ENCODE results near the gene ADIRF. TPM values are rescaled to one million over a fixed set of nuclear protein-coding genes. Genes with fewer than 3 reads are reported as not detected.
"Not testable (repeated sequence)": the region's sequence is repeated elsewhere in the genome, so short reads cannot be mapped to it uniquely, and the experiment has no call there.

Gene ADIRF
- total and polyA plus RNA-seq, 10 of the 15 experiments (the other 5 are each of a cell fraction or from before 2014, with no cell fraction given) = 0.12 to 2.5 (median 0.70) TPM; not detected in 2

DNA sequence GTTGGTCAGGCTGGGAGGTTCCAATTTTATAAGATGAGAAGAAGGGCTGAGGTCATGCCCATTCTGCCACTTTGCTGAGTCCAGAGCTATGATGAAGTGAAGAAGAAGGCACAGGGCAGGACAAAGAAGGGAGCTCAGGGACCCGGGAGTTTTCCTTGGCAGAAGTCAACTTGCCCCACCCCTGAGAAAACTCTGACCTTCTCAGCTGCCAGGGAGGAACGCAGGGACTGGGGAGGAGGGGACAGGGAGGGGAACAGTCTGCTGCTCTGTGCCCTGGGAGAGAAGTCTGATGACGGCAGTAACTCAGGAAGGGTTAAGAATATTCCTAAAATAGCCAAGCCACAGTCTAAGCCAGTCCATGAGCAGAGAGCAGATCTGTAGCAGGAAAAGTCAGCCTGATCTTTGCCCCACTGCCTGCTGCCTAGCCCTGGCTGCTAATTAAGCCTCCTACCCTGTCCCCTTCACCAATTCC is 11.7 kb downstream of the ADIRF start:
- FAIRE-seq (no peak), ATAC-seq (no peak), DNase-seq (ENCODE audit: low read depth, low spot score) (no peak)
- Histone ChIP-seq H3K4me1 (ENCODE audit: control insufficient read depth, insufficient read depth, low read length) (no peaks in the 10 kb centered on the region), H3K27me3 (replicated peaks in 1 of 2; ENCODE audit: control insufficient read depth in 2 of 2, insufficient read depth in 2 of 2, low read length in 1 of 2) (no peaks in the 10 kb centered on the region; a peak in 2 of 4 replicates), H3K79me2 (ENCODE audit: control insufficient read depth, insufficient read depth, low read length) (no peaks in the 10 kb centered on the region), H2AFZ (ENCODE audit: control insufficient read depth, low read depth, low read length) (no peak overlapping the region), H3K9ac (ENCODE audit: control insufficient read depth, insufficient read depth, low read length) (no peak overlapping the region), H3K36me3 (ENCODE audit: control insufficient read depth in 2 of 2, insufficient read depth in 2 of 2, low read length in 1 of 2) (no peaks in the 10 kb centered on the region), H3K4me2 (ENCODE audit: control insufficient read depth, insufficient read depth) (no peak overlapping the region), H4K20me1 (ENCODE audit: control insufficient read depth, insufficient read depth) (no peaks in the 10 kb centered on the region), H3K27ac (ENCODE audit: control insufficient read depth, insufficient read depth) (no peak overlapping the region), H3K4me3 (no peak overlapping the region), H3K9me3 (replicated peaks; ENCODE audit: control insufficient read depth, insufficient read depth, low read length) (no peaks in the 10 kb centered on the region)
- WGBS (ENCODE audit: insufficient coverage, insufficient replicate concordance, low lambda C conversion rate, missing lambda C conversion rate) = 15% methylated on average over 3 of the region's 3 CpGs
- TF ChIP-seq, protein P1, sequence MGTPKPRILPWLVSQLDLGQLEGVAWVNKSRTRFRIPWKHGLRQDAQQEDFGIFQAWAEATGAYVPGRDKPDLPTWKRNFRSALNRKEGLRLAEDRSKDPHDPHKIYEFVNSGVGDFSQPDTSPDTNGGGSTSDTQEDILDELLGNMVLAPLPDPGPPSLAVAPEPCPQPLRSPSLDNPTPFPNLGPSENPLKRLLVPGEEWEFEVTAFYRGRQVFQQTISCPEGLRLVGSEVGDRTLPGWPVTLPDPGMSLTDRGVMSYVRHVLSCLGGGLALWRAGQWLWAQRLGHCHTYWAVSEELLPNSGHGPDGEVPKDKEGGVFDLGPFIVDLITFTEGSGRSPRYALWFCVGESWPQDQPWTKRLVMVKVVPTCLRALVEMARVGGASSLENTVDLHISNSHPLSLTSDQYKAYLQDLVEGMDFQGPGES (IDR thresholded peaks at IDR 0.05) = no peak
- no peak for TF ChIP-seq ZNF384 (IDR thresholded peaks at IDR 0.05; ENCODE audit: borderline replicate concordance, low read depth, low read length)
- TF ChIP-seq, protein P2, sequence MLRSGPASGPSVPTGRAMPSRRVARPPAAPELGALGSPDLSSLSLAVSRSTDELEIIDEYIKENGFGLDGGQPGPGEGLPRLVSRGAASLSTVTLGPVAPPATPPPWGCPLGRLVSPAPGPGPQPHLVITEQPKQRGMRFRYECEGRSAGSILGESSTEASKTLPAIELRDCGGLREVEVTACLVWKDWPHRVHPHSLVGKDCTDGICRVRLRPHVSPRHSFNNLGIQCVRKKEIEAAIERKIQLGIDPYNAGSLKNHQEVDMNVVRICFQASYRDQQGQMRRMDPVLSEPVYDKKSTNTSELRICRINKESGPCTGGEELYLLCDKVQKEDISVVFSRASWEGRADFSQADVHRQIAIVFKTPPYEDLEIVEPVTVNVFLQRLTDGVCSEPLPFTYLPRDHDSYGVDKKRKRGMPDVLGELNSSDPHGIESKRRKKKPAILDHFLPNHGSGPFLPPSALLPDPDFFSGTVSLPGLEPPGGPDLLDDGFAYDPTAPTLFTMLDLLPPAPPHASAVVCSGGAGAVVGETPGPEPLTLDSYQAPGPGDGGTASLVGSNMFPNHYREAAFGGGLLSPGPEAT (IDR thresholded peaks at IDR 0.05; ENCODE audit: low read depth) = no peak
- TF ChIP-seq SUZ12 (IDR thresholded peaks at IDR 0.05; ENCODE audit: unreplicated experiment) = no peak
- no peak for TF ChIP-seq BHLHE40 (IDR thresholded peaks at IDR 0.05; ENCODE audit: borderline replicate concordance in 1 of 2, low read depth in 2 of 2, low read length in 1 of 2)
- no peak for TF ChIP-seq ZNF687 (IDR thresholded peaks at IDR 0.05)
- no peak for TF ChIP-seq NFYA (IDR thresholded peaks at IDR 0.05; ENCODE audit: borderline replicate concordance, low read depth, low read length)
- in situ Hi-C loops (cut with MboI) = no loop called here
- intact Hi-C loops (cut with micrococcal nuclease; ENCODE audit: unreplicated experiment) = no loop called here
- ChIA-PET CTCF (no interaction called here), RAD21 (ENCODE audit: unreplicated experiment) (no interaction called here), SMC1A (ENCODE audit: uncharacterized antibody, unreplicated experiment) (no interaction called here), POLR2A (no interaction called here)
- BruUV-seq (replicated peaks) = no TSS peak

DNA sequence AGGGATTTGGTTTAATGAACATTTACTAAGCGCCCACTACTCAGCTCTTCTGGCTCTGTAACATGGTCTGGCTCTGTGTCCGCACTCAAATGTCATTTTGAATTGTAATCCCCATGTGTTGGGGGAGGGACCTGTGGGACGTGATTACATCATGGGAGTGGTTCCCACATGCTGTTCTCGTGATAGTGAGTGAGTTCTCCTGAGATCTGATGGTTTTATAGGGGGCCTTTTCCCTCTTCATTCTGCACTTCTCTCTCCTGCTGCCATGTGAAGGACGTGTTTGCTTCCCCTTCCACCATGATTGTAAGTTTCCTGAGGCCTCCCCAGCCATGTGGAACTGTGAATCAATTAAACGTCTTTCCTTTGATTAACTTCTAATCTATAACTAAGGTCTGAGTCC is 12.7 kb downstream of the ADIRF start:
- DNase-seq (ENCODE audit: low read depth, low spot score); POLR2A ChIA-PET; H4K20me1 ChIP-seq (ENCODE audit: control insufficient read depth, insufficient read depth); H3K36me3 ChIP-seq (ENCODE audit: control insufficient read depth in 2 of 2, insufficient read depth in 2 of 2, low read length in 1 of 2); SMC1A ChIA-PET (ENCODE audit: uncharacterized antibody, unreplicated experiment); intact Hi-C loops (cut with micrococcal nuclease; ENCODE audit: unreplicated experiment); H3K4me1 ChIP-seq (ENCODE audit: control insufficient read depth, insufficient read depth, low read length); H3K4me2 ChIP-seq (ENCODE audit: control insufficient read depth, insufficient read depth); H3K27ac ChIP-seq (ENCODE audit: control insufficient read depth, insufficient read depth); RAD21 ChIA-PET (ENCODE audit: unreplicated experiment); H2AFZ ChIP-seq (ENCODE audit: control insufficient read depth, low read depth, low read length); H3K27me3 ChIP-seq (replicated peaks in 1 of 2; ENCODE audit: control insufficient read depth in 2 of 2, insufficient read depth in 2 of 2, low read length in 1 of 2); FAIRE-seq; H3K9me3 ChIP-seq (replicated peaks; ENCODE audit: control insufficient read depth, insufficient read depth, low read length); H3K79me2 ChIP-seq (ENCODE audit: control insufficient read depth, insufficient read depth, low read length); H3K9ac ChIP-seq (ENCODE audit: control insufficient read depth, insufficient read depth, low read length); BruUV-seq (replicated peaks); ATAC-seq; H3K4me3 ChIP-seq; in situ Hi-C loops (cut with MboI): not testable (repeated sequence)
- CTCF ChIA-PET = interaction anchor here (0.6 kb wide), 1 partner anchor 11 kb away, joined by 3 read pairs; no protein-coding TSS in a partner anchor
- 24% methylated on average over 6 of the region's 6 CpGs for WGBS (ENCODE audit: insufficient coverage, insufficient replicate concordance, low lambda C conversion rate, missing lambda C conversion rate)

Measured in GM12878 (cell line).